Activated CD8-positive, alpha-beta memory T cell treated with anti-CD3 and anti-CD28 coated beads, Interleukin-2, amount 50 U/mL, for 24 hours (primary cell): ENCODE measurements around the gene ECEL1.
A peak's percentile ranks its signal among the peaks of the same experiment; 100 is the strongest.
"Not testable (repeated sequence)": the region's sequence is repeated elsewhere in the genome, so short reads cannot be mapped to it uniquely, and the experiment has no call there.

Experiments used
- DNase-seq: peaks from one replicate; pipeline ENCODE4 v3.0.0-alpha.2; 2020; ENCODE audit errors: extremely low read depth

ECEL1 gene

GRCh38 chr2:232441922-232442321 is 45.7 kb downstream of the ECEL1 start:
- not testable (repeated sequence) for DNase-seq

GRCh38 chr2:232441147-232441651 is 46.4 kb downstream of the ECEL1 start:
- DNase-seq, result no peak

GRCh38 chr2:232440220-232441018 is 47.2 kb downstream of the ECEL1 start:
- DNase-seq, result peak; percentile 78

- DNase-seq, result no peak
These were observed 47.9 kb downstream of the ECEL1 start for GRCh38 chr2:232439758-232440135.

GRCh38 chr2:232438951-232439757 is 48.5 kb downstream of the ECEL1 start:
- DNase-seq, result no peak

- no peak for DNase-seq
These were observed 49.5 kb downstream of the ECEL1 start for GRCh38 chr2:232438091-232438490.

GRCh38 chr2:232437195-232437571 is 50.5 kb downstream of the ECEL1 start:
- no peak for DNase-seq

- no peak for DNase-seq
These were observed 51.0 kb downstream of the ECEL1 start for GRCh38 chr2:232436381-232437194.

- DNase-seq, result no peak
These were observed 51.8 kb downstream of the ECEL1 start for GRCh38 chr2:232435805-232436204.

- DNase-seq, result no peak
These were observed 52.3 kb downstream of the ECEL1 start for GRCh38 chr2:232435375-232435648.

- DNase-seq, result no peak
These were observed 52.9 kb downstream of the ECEL1 start for GRCh38 chr2:232434563-232435374.

GRCh38 chr2:232434091-232434490 is 53.5 kb downstream of the ECEL1 start:
- no peak for DNase-seq

- not testable (repeated sequence) for DNase-seq
These were observed 54.0 kb downstream of the ECEL1 start for GRCh38 chr2:232433622-232434021.

- no peak for DNase-seq
These were observed 54.9 kb downstream of the ECEL1 start for GRCh38 chr2:232432598-232433184.

- no peak for DNase-seq
These were observed 55.7 kb downstream of the ECEL1 start for GRCh38 chr2:232431705-232432590.
